HCT116 (cell line): ENCODE data around the gene PTCD1. TPM values are rescaled to one million over a fixed set of nuclear protein-coding genes. Genes with fewer than 3 reads are reported as not detected.

Experiments used
- ATAC-seq: fragments of 200-7000 bp; cut with Tn5 transposase; 2 replicates; pipeline ENCODE4 v1.9.1; 2020; ENCODE audit warnings: mild to moderate bottlenecking, moderate library complexity
- BruUV-seq: library from RNA; stranded (reverse); fragments of 400-500 nt; replicated peaks from 2 replicates; lab custom pipeline; 2021; lab: Mats Ljungman, UMichigan
- CTCF ChIA-PET: fragments of 300-600 bp; sonication (Branson Sonifier 250); formaldehyde crosslinking; loops from one replicate; lab custom pipeline; 2021; ENCODE audit warnings: antibody characterized with exemption; lab: Charles Lee
- POLR2A ChIA-PET: fragments of 300-600, 350-600 bp; sonication (Branson Sonifier 250); formaldehyde crosslinking; loops from one replicate; lab custom pipeline; 2021; ENCODE audit warnings: antibody characterized with exemption; lab: Charles Lee
- RAD21 ChIA-PET, 2 experiments: fragments of 300-600 bp; sonication (Branson Sonifier 250); formaldehyde crosslinking; loops; one replicate each; lab custom pipeline; 2023; ENCODE audit warnings: low total read pairs in 2 of 2; ENCODE audit not compliant: uncharacterized antibody in 2 of 2, unreplicated experiment in 2 of 2, low non-redundant PET in 1 of 2; lab: Charles Lee
- DNase-seq: peaks from one replicate; pipeline ENCODE4 v3.0.0-alpha.2; 2010; ENCODE audit warnings: low read depth, low spot score
- H2AFZ ChIP-seq: fragments of 200-600 bp; shearing (Covaris generic), sonication (generic); 2 replicates; pipeline ENCODE4 v1.6.1; 2017; ENCODE audit warnings: low read depth, mixed run types, mixed read lengths, antibody characterized with exemption, low read length; ENCODE audit not compliant: poor library complexity, severe bottlenecking
- H3K27ac ChIP-seq: 2 replicates; pipeline ENCODE4 v1.5.1; 2012; ENCODE audit warnings: low read depth, low read length
- H3K27me3 ChIP-seq: fragments of 200-600 bp; sonication (generic); 2 replicates; pipeline ENCODE4 v1.6.1; 2016; ENCODE audit warnings: mixed run types, low read length, mixed read lengths; ENCODE audit not compliant: insufficient read depth
- H3K36me3 ChIP-seq, 2 experiments: fragments of 200-500 bp in 1 of 2; fragments of 200-600 bp in 1 of 2; sonication (Bioruptor generic) in 1 of 2; sonication (generic) in 1 of 2; 2 replicates each; pipeline versions ENCODE4 v1.5.1 to v1.6.1; 2014 to 2016; ENCODE audit warnings: low read length in 2 of 2, inconsistent platforms in 1 of 2, mixed read lengths in 1 of 2, mixed run types in 1 of 2; ENCODE audit not compliant: insufficient read depth in 2 of 2, control insufficient read depth in 1 of 2
- H3K4me1 ChIP-seq, 2 experiments: fragments of 200-600 bp in 1 of 2; sonication (generic) in 1 of 2; 2 replicates each; pipeline versions ENCODE4 v1.5.1 to v1.6.1; 2012 to 2017; ENCODE audit warnings: low read length in 2 of 2, inconsistent platforms in 1 of 2, mild to moderate bottlenecking in 1 of 2, mixed read lengths in 1 of 2, mixed run types in 1 of 2, moderate library complexity in 1 of 2; ENCODE audit not compliant: insufficient read depth in 2 of 2, control insufficient read depth in 1 of 2
- H3K4me2 ChIP-seq: fragments of 200-600 bp; sonication (generic); 2 replicates; pipeline ENCODE4 v1.6.1; 2017; ENCODE audit warnings: mixed run types, low read length, mixed read lengths
- H3K4me3 ChIP-seq, 2 experiments: fragments of 200-600 bp in 1 of 2; sonication (generic) in 1 of 2; replicated peaks in 1 of 2; 2 replicates each; pipeline ENCODE4 v1.5.1; 2011 to 2016; ENCODE audit warnings: low read length in 2 of 2, control low read depth in 1 of 2, low read depth in 1 of 2, mild to moderate bottlenecking in 1 of 2, mixed read lengths in 1 of 2, mixed run types in 1 of 2
- H3K79me2 ChIP-seq: fragments of 200-600 bp; sonication (generic); 2 replicates; pipeline ENCODE4 v1.6.1; 2017; ENCODE audit warnings: mild to moderate bottlenecking, mixed run types, low read length, moderate library complexity, mixed read lengths; ENCODE audit not compliant: insufficient read depth
- H3K9ac ChIP-seq: fragments of 200-600 bp; sonication (generic); 2 replicates; pipeline ENCODE4 v1.6.1; 2016; ENCODE audit warnings: low read length, mixed read lengths
- H3K9me2 ChIP-seq: fragments of 200-600 bp; sonication (generic), shearing (Covaris generic); 2 replicates; pipeline ENCODE4 v1.6.1; 2017; ENCODE audit warnings: mixed run types, mild to moderate bottlenecking, moderate library complexity; ENCODE audit not compliant: insufficient read depth
- H3K9me3 ChIP-seq, 2 experiments: fragments of 200-500 bp in 1 of 2; fragments of 200-600 bp in 1 of 2; sonication (Bioruptor generic) in 1 of 2; sonication (generic) in 1 of 2; 2 replicates each; pipeline ENCODE4 v1.6.1; 2014 to 2017; ENCODE audit warnings: low read length in 2 of 2, mixed read lengths in 2 of 2, inconsistent platforms in 1 of 2, low read depth in 1 of 2, mild to moderate bottlenecking in 1 of 2, mixed run types in 1 of 2, moderate library complexity in 1 of 2; ENCODE audit not compliant: control insufficient read depth in 1 of 2, insufficient read depth in 1 of 2
- H4K20me1 ChIP-seq: fragments of 200-600 bp; sonication (generic), shearing (Covaris generic); 2 replicates; pipeline ENCODE4 v1.6.1; 2017; ENCODE audit warnings: mixed run types, mild to moderate bottlenecking, moderate library complexity; ENCODE audit not compliant: insufficient read depth
- EGR1 ChIP-seq: IDR thresholded peaks from 2 replicates; pipeline ENCODE4 v1.6.1; 2012; ENCODE audit warnings: low read depth
- EZH2 ChIP-seq: fragments of 200-600 bp; sonication (generic); IDR thresholded peaks from 2 replicates; pipeline ENCODE4 v1.6.1; 2017; ENCODE audit warnings: antibody characterized with exemption, mixed run types
- MAX ChIP-seq: IDR thresholded peaks from 2 replicates; pipeline ENCODE4 v1.6.1; 2012
- POLR2A ChIP-seq: IDR thresholded peaks from 2 replicates; pipeline ENCODE4 v1.7.0; 2011; ENCODE audit warnings: borderline replicate concordance; ENCODE audit not compliant: insufficient read depth, insufficient read length; ENCODE audit errors: extremely low read depth
- POLR2AphosphoS5 ChIP-seq: IDR thresholded peaks from 2 replicates; pipeline ENCODE4 v1.6.1; 2011; ENCODE audit warnings: mild to moderate bottlenecking, low read depth, low read length, moderate library complexity
- SP1 ChIP-seq: IDR thresholded peaks from 2 replicates; pipeline ENCODE4 v1.6.1; 2012; ENCODE audit warnings: low read depth
- TCF7L2 ChIP-seq: IDR thresholded peaks from 2 replicates; pipeline ENCODE4 v1.7.0; 2011; ENCODE audit warnings: borderline replicate concordance, inconsistent platforms; ENCODE audit not compliant: insufficient read depth, insufficient read length; ENCODE audit errors: extremely low read depth
- ZBTB33 ChIP-seq: IDR thresholded peaks from 2 replicates; pipeline ENCODE4 v1.6.1; 2011; ENCODE audit warnings: mild to moderate bottlenecking, low read length, moderate library complexity; ENCODE audit not compliant: insufficient replicate concordance; ENCODE audit errors: extremely low read depth
- ZFX ChIP-seq: fragments of 450-650 bp; IDR thresholded peaks from 2 replicates; pipeline ENCODE4 v1.6.1; 2017
- intact Hi-C: fragments of 100-400 bp; cut with micrococcal nuclease; formaldehyde crosslinking; loops from 2 replicates; pipeline ENCODE4 v1.10.0; 2022
- total RNA-seq: library from RNA; stranded (reverse); gene quantifications from one replicate; pipeline ENCODE4 v1.2.1, GENCODE V29; 2021; ENCODE audit not compliant: unreplicated experiment

PTCD1 gene
- total RNA-seq, 1 experiment from 2014 or later, result 9.2 TPM

- RAD21 ChIA-PET, result no interaction called here
- Histone ChIP-seq H3K27ac (peak within 1 kb of the TSS; percentile 74), H3K27me3 (no peaks in the 10 kb centered on the region), H3K36me3 (peaks cover 5 to 19% of the 10 kb centered on the region in 2 experiments; a peak in 2 of 4 replicates), H3K9me3 (no peaks in the 10 kb centered on the region), H3K4me3 (peak within 1 kb of the TSS; percentile 68 to 86), H3K4me1 (peaks cover 24 to 58% of the 10 kb centered on the region in 2 experiments), H3K79me2 (peaks cover 44% of the 10 kb centered on the region), H3K4me2 (peak within 1 kb of the TSS; percentile 92), H3K9me2 (no peaks in the 10 kb centered on the region), H4K20me1 (no peaks in the 10 kb centered on the region), H2AFZ (no peak within 1 kb of the TSS), H3K9ac (peak within 1 kb of the TSS; percentile 89)
- DNase-seq (peak; percentile 41), ATAC-seq (peak; percentile 80)
- POLR2A ChIA-PET, result interaction anchor here (0.7 kb wide), 1 partner anchor 716 kb away, joined by 4 read pairs; no protein-coding TSS in a partner anchor
- intact Hi-C loops, result no loop called here
- no TSS peak for BruUV-seq
- CTCF ChIA-PET, result no interaction called here
- TF ChIP-seq POLR2AphosphoS5, result peak; percentile 89
- TF ChIP-seq TCF7L2, result no peak
- no peak for TF ChIP-seq SP1
- TF ChIP-seq ZBTB33, result peak; percentile 66
- TF ChIP-seq EZH2, result no peak
- TF ChIP-seq POLR2A, result peak; percentile 41
- TF ChIP-seq ZFX, result peak; percentile 36; the same call in 1 of the 2 replicates
- peak; percentile 90 for TF ChIP-seq EGR1
- TF ChIP-seq MAX, result 0 out of 2 replicates have a peak, but pooled peaks have one; percentile 35
Observed at GRCh38 chr7:99374111-99375064, 64.2 kb downstream of the PTCD1 start, which contains the start of gene ARPC1B. Gene ARPC1B (plus strand): TSS chr7:99374730. CDS start chr7:99385715, 10,985 bp downstream.
